Erythroblast (primary cell): ENCODE measurements around the gene KAT14.

ENCODE experiments used
- GATA1 ChIP-seq: IDR thresholded peaks from 2 replicates; pipeline ENCODE4 v1.6.1; 2011; ENCODE audit warnings: low read depth, mild to moderate bottlenecking, control low read depth, low read length, moderate library complexity
- POLR2A ChIP-seq: IDR thresholded peaks from 2 replicates; pipeline ENCODE4 v1.6.1; 2011; ENCODE audit warnings: mild to moderate bottlenecking, low read length

DNA sequence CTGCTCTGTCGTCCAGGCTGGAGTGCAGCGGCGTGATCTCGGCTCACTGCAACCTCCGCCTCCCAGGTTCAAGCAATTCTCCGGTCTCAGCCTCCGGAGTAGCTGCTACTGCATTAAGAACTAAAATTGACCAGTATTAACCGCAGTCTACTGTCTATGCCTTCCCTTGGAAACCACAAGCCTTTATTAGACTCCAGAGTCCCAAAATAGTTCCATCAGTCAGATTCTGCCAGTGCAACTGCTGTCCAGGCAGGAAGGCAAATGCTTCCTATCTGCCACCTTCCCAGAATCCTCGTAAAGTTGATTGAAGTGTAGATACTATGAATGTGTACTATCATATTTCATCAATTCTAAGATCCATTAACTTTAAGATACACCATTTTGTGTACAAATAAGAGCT lies 16.7 kb downstream of the KAT14 start:
- TF ChIP-seq POLR2A (no peak), GATA1 (no peak)
